MCF 10A (cell line): ENCODE measurements around the gene CA7. TPM values are rescaled to one million over a fixed set of nuclear protein-coding genes. Genes with fewer than 3 reads are reported as not detected.

Experiments
- BruUV-seq: library from RNA; stranded (reverse); fragments of 400-500 nt; replicated peaks from 2 replicates; lab custom pipeline; 2021; lab: Mats Ljungman, UMichigan
- CTCF ChIA-PET: fragments of 300-600 bp; sonication (Branson Sonifier 250); formaldehyde crosslinking; extraction: SDS; loops from one replicate; lab custom pipeline; 2021; ENCODE audit warnings: antibody characterized with exemption, inconsistent platforms; lab: Yijun Ruan, JAX
- POLR2A ChIA-PET: fragments of 300-600, 350-650 bp; sonication (Branson Sonifier 250); formaldehyde crosslinking; extraction: SDS; loops from one replicate; lab custom pipeline; 2020; ENCODE audit warnings: antibody characterized with exemption, inconsistent platforms; lab: Yijun Ruan, JAX
- DNase-seq: peaks from one replicate; pipeline ENCODE4 v3.0.0-alpha.2; 2018; ENCODE audit not compliant: unreplicated experiment
- H3K27ac Mint-ChIP-seq: one replicate; pipeline ENCODE4 v1.8.0; 2022; ENCODE audit warnings: mild to moderate bottlenecking, low read depth, mixed read lengths; ENCODE audit not compliant: unreplicated experiment
- H3K27me3 Mint-ChIP-seq: one replicate; pipeline ENCODE4 v1.8.0; 2022; ENCODE audit warnings: mixed read lengths; ENCODE audit not compliant: insufficient read depth, unreplicated experiment
- H3K36me3 Mint-ChIP-seq: one replicate; pipeline ENCODE4 v1.8.0; 2022; ENCODE audit warnings: mild to moderate bottlenecking, moderate library complexity, mixed read lengths; ENCODE audit not compliant: insufficient read depth, unreplicated experiment
- H3K4me1 Mint-ChIP-seq: one replicate; pipeline ENCODE4 v1.8.0; 2022; ENCODE audit warnings: mixed read lengths; ENCODE audit not compliant: insufficient read depth, unreplicated experiment
- H3K4me3 Mint-ChIP-seq: one replicate; pipeline ENCODE4 v1.8.0; 2022; ENCODE audit warnings: mild to moderate bottlenecking, moderate library complexity, mixed read lengths; ENCODE audit not compliant: unreplicated experiment
- H3K9me3 Mint-ChIP-seq: one replicate; pipeline ENCODE4 v1.8.0; 2022; ENCODE audit warnings: mixed read lengths; ENCODE audit not compliant: unreplicated experiment
- intact Hi-C: fragments of 100-400 bp; cut with micrococcal nuclease; formaldehyde crosslinking; loops from 2 replicates; pipeline ENCODE4 v1.14.1; 2022
- total RNA-seq: library from RNA; stranded (reverse); gene quantifications from 2 replicates; pipeline ENCODE4 v1.2.3, GENCODE V29; 2022
- TF ChIP-seq, protein P1 (sequence below): fragments of 200-600 bp; IDR thresholded peaks from one replicate; pipeline ENCODE4 v1.8.0; 2022; ENCODE audit warnings: antibody characterized with exemption, mild to moderate bottlenecking; ENCODE audit not compliant: unreplicated experiment

Gene CA7
- total RNA-seq, 1 experiment from 2014 or later = not detected

GRCh38 chr16:66830422-66831404 is 13.5 kb upstream of the CA7 start, which contains the start of gene NAE1:
Gene NAE1 (minus strand): TSS chr16:66830976. CDS start chr16:66830899, 77 bp downstream.
- intact Hi-C loops = loop anchor here (2.0 kb wide), 1 partner anchor 42 kb away; no protein-coding TSS in a partner anchor
- POLR2A ChIA-PET = interaction anchor here (0.5 to 2.2 kb wide), 22 partner anchors 11 to 278 kb away, joined by 3 to 23 read pairs (median 4); partner anchors contain the start of genes CKLF, DYNC1LI2 and PDP2
- no TSS peak for BruUV-seq

GRCh38 chr16:66832190-66832589 is 12.0 kb upstream of the CA7 start:
- DNase-seq = no peak
- no TSS peak for BruUV-seq
- intact Hi-C loops = no loop called here
- no peak overlapping the region for H3K27ac Mint-ChIP-seq
- ChIA-PET CTCF (interaction anchor here (0.6 to 10.4 kb wide), 7 partner anchors 11 to 228 kb away, joined by 3 to 197 read pairs (median 15); partner anchors contain the start of gene CA7), POLR2A (no interaction called here)
- no peaks in the 10 kb centered on the region for H3K27me3 Mint-ChIP-seq
- no peak overlapping the region for H3K4me3 Mint-ChIP-seq
- H3K36me3 Mint-ChIP-seq = peaks cover 11% of the 10 kb centered on the region
- no peaks in the 10 kb centered on the region for H3K9me3 Mint-ChIP-seq
- peaks cover 22% of the 10 kb centered on the region for H3K4me1 Mint-ChIP-seq
- TF ChIP-seq, protein P1, sequence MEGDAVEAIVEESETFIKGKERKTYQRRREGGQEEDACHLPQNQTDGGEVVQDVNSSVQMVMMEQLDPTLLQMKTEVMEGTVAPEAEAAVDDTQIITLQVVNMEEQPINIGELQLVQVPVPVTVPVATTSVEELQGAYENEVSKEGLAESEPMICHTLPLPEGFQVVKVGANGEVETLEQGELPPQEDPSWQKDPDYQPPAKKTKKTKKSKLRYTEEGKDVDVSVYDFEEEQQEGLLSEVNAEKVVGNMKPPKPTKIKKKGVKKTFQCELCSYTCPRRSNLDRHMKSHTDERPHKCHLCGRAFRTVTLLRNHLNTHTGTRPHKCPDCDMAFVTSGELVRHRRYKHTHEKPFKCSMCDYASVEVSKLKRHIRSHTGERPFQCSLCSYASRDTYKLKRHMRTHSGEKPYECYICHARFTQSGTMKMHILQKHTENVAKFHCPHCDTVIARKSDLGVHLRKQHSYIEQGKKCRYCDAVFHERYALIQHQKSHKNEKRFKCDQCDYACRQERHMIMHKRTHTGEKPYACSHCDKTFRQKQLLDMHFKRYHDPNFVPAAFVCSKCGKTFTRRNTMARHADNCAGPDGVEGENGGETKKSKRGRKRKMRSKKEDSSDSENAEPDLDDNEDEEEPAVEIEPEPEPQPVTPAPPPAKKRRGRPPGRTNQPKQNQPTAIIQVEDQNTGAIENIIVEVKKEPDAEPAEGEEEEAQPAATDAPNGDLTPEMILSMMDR = no peak

More at GRCh38 chr16:66830422-66831404, 13.5 kb upstream of the CA7 start, which contains the start of gene NAE1:
- Mint-ChIP-seq H3K4me3 (peak within 1 kb of the TSS; percentile 66), H3K9me3 (no peaks in the 10 kb centered on the region), H3K4me1 (peaks cover 31% of the 10 kb centered on the region), H3K27ac (no peak within 1 kb of the TSS), H3K36me3 (peaks cover 22% of the 10 kb centered on the region), H3K27me3 (no peaks in the 10 kb centered on the region)
- peak; percentile 86 for DNase-seq
- CTCF ChIA-PET = interaction anchor here (0.5 to 10.4 kb wide), 42 partner anchors 8 to 688 kb away, joined by 3 to 197 read pairs (median 4); partner anchors contain the start of genes CA7, DYNC1LI2 and PDP2
- TF ChIP-seq, protein P1 = peak; percentile 94

- Mint-ChIP-seq H3K4me1 (peaks cover 21% of the 10 kb centered on the region), H3K36me3 (peaks cover 6% of the 10 kb centered on the region), H3K4me3 (no peak overlapping the region), H3K9me3 (no peaks in the 10 kb centered on the region), H3K27me3 (no peaks in the 10 kb centered on the region), H3K27ac (peak overlapping the region; percentile 31)
- no TSS peak for BruUV-seq
- intact Hi-C loops = no loop called here
- CTCF ChIA-PET = interaction anchor here (0.6 to 10.4 kb wide), 6 partner anchors 10 to 81 kb away, joined by 4 to 197 read pairs (median 8); partner anchors contain the start of genes CA7 and DYNC1LI2
- DNase-seq = peak; percentile 46
- POLR2A ChIA-PET = interaction anchor here (0.6 kb wide), 1 partner anchor 1466 kb away, joined by 4 read pairs; no protein-coding TSS in a partner anchor
- TF ChIP-seq, protein P1 = no peak
These were observed 11.4 kb upstream of the CA7 start for GRCh38 chr16:66832661-66833305.
